Measurements from ENCODE around the gene RASGRP1. TPM values are rescaled to one million over a fixed set of nuclear protein-coding genes. Genes with fewer than 3 reads are reported as not detected.

The RASGRP1 gene
- total RNA-seq, 4 donors from 2014 or later: 0.79 to 6.2 (median 1.9) TPM

DNA sequence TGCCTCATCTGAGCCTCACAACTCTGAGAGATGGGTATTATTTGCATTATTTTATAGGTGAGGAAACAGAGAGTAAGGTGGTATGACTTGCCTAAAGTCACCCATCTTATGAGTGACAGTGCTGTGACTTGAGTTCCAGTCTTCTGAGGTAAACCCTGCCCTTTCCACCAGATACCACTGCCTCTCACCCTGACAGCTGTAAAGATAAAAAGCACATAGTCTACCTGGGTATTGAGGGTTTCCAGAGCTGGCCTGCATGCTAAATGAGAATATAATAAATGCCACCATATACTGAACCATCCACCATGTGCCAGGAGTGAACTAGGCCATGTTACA, 25.6 kb downstream of the RASGRP1 start:
- DNase-seq (ENCODE audit: low spot score): no peak
- ATAC-seq (ENCODE audit: low FRiP score): no peak
- TF ChIP-seq, protein P1, sequence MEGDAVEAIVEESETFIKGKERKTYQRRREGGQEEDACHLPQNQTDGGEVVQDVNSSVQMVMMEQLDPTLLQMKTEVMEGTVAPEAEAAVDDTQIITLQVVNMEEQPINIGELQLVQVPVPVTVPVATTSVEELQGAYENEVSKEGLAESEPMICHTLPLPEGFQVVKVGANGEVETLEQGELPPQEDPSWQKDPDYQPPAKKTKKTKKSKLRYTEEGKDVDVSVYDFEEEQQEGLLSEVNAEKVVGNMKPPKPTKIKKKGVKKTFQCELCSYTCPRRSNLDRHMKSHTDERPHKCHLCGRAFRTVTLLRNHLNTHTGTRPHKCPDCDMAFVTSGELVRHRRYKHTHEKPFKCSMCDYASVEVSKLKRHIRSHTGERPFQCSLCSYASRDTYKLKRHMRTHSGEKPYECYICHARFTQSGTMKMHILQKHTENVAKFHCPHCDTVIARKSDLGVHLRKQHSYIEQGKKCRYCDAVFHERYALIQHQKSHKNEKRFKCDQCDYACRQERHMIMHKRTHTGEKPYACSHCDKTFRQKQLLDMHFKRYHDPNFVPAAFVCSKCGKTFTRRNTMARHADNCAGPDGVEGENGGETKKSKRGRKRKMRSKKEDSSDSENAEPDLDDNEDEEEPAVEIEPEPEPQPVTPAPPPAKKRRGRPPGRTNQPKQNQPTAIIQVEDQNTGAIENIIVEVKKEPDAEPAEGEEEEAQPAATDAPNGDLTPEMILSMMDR (IDR thresholded peaks at IDR 0.05): no peak

DNA sequence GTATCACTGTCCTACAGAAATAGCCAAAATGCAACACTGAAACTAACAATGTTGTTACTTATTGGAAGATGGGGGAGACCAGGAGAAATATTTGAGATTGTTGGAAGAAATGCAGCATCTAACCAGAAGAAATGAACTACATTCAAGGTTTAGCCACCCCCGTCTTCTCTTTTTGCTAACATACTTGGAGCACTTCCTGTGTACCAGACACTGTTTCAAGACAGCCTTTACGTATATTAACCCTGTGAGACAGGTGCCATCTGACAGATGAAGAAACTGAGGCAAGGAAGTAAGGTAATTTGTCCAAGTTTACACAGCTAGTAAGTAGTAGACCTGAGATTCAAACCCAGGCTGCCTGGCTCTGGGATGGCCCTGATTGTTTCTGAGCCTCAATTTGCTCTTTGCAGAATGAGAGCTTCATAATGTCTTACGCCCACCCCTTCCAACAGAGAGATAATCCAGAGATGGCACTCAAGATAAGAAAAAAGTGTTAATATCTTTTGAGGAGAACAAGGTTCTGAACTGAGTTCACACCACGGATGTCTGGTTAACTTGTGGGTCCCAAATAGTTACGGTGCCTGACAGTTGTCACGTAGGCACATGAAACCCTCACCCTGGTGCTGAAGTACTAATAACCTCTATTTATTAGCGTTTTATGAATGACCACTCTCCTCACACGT, 26.1 kb downstream of the RASGRP1 start:
- TF ChIP-seq, protein P1 (IDR thresholded peaks at IDR 0.05): no peak
- no peak for ATAC-seq (ENCODE audit: low FRiP score)
- no peak for DNase-seq (ENCODE audit: low spot score)

DNA sequence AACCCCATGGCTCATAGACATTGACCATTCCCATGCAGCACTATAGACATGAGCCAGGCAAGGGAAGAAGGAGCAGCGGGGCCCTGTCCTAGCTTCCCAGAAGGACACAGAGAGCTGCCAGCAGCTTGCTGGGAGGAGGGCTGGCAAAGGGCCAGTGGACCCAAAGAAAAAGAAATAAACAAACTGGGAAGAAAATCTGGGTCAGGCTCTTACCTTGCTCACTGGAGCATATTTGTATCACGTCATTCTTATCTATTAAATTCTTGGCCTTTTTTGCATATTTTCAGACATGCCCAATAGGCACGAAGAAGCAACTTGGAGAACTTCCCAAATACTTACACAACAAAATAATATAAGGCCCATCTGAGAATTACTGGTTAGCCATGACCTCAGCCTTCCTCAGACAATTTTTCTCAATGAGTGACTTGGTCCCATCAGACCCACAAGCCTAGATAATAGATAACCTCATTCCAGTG, 28.4 kb downstream of the RASGRP1 start:
- peak; percentile 72 for ATAC-seq (ENCODE audit: low FRiP score)
- TF ChIP-seq, protein P1 (IDR thresholded peaks at IDR 0.05): no peak
- DNase-seq (ENCODE audit: low spot score): peak; percentile 46

DNA sequence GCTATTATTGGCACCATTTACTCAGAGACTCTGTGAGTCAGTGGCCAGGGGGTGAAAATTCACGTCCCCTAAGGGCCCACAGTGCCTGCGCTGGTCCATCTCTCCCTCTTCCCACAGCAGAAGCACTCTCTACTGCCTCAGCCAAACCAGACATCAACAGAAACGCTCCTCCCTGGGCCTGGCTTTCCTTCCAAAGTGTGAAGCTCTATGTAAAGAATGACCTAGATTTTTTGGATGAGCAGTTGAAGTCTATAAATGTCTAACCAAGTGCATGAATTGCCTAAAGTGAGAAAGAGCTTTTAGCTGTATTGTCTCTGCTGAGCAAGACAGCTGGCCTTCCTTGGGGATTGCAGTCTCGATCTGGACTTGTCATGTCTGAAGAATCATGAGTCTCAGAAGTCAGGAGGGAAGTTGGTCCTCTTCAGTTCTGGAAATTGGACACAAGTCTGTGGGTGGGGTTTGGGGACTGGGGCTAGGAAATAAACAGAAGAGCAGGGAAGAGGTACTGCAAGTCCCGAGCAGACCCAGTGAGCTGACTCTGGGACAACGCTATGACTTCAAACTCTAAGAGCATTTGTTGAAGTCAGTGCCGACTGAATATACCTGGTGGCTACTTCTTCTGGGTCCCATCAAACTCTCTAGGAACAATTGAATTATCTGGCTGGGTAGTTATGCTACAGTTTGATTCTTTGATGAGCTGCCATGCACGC, 29.0 kb downstream of the RASGRP1 start:
- TF ChIP-seq, protein P1 (IDR thresholded peaks at IDR 0.05): no peak
- no peak for DNase-seq (ENCODE audit: low spot score)
- ATAC-seq (ENCODE audit: low FRiP score): no peak

DNA sequence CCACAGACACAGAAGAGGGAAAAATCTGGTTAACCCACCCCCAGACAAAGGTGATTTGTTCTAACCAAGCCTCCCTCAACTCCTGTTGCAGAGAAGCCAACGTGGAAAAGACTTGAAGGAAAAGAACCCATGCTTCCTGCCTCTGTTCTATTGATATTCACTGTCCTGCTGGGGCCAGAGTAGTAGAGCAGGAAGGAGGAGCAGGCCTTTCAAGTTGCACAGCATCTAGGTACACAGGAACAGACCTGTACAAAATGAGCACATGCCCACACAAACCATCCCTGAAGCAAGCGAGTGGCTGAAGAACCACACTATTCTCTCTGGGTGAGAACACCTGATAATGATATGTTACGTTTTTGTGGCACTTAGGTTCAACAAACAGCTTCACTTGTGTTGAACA, 29.9 kb downstream of the RASGRP1 start:
- TF ChIP-seq, protein P1 (IDR thresholded peaks at IDR 0.05): no peak
- no peak for DNase-seq (ENCODE audit: low spot score)
- ATAC-seq (ENCODE audit: low FRiP score): no peak

DNA sequence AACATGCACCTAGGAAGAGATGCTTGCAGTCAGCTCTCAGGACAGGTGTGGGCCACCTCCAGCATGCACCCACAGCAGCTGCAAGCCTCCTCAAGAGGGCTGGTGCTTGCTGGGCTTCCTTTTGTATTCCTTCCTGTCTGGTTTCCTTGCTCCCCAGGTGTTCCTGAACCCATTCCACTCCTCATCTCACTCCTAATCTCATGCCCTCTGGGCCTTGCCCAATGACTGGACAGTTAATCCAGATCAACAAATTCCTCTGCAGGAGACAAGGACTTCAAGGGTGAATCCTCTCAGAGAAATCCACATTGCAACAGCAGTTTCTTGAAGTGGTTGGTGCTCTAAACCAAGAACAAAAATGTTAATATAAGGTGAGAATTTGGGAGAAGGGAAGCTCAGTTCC, 30.7 kb downstream of the RASGRP1 start:
- no peak for DNase-seq (ENCODE audit: low spot score)
- TF ChIP-seq, protein P1 (IDR thresholded peaks at IDR 0.05): no peak

More for the DNA sequence above, 30.7 kb downstream of the RASGRP1 start:
- ATAC-seq (ENCODE audit: low FRiP score): no peak
